Bronchial smooth muscle cell (primary cell): ENCODE data around the gene POU3F2. TPM values are rescaled to one million over a fixed set of nuclear protein-coding genes. Genes with fewer than 3 reads are reported as not detected.

Experiments used
- total RNA-seq: library from RNA; depleted of rRNA; stranded (reverse); fragments of >200 nt; gene quantifications from 2 replicates; pipeline ENCODE4 v1.2.1, GENCODE V29; 2014

The POU3F2 gene
- under 0.01 TPM in 2 replicates for total RNA-seq

DNA sequence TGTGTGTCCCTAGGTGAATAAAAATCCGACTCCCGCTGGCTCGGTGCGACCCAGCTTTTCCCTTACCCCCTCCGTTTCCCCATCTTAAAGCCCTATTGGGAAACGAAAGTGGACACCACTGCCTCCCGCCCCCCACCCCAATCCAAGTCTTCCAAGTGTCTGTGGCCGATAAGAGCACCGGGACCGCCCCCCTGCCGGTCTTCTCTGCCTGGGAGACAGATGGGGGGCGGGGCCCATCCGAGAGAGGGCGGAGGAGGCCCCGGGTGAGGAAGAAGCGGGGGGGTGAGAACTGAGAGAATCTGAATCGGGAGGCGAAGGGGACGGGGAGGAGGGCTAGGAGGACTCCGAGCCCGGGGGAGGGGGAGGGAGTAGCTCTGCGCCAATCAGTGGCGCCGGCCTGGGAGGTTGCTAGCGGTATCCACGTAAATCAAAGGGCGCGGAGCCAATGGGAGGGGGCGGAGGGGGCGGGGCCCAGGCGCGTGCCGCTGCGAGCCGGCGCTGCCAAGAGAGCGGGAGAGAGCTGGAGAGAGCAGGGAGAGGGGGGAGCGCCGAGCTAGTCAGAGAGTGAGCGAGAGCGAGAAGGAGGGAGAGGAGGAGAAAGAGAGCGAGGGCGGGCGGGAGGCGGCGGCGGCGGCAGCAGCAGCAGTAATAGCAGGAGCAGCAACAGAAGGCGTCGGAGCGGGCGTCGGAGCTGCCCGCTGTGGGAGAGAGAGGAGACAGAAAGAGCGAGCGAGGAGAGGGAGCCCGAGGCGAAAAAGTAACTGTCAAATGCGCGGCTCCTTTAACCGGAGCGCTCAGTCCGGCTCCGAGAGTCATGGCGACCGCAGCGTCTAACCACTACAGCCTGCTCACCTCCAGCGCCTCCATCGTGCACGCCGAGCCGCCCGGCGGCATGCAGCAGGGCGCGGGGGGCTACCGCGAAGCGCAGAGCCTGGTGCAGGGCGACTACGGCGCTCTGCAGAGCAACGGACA lies at the start of gene POU3F2:
TSS of gene POU3F2 (plus strand) at position 515 of the 972 bp plus-strand sequence. CDS start at position 815, 300 bp downstream.

Other genes starting within 250 kb of the POU3F2 start
- 7.1 and 12.0 TPM in 2 replicates for gene FBXL4, start 113.4 kb downstream of the POU3F2 start, total RNA-seq